HG03378 (cell line): ENCODE measurements around the gene CEACAM19.
"Not testable (repeated sequence)": the region's sequence is repeated elsewhere in the genome, so short reads cannot be mapped to it uniquely, and the experiment has no call there.

ENCODE experiments used
- ATAC-seq: cut with Tn5 transposase; IDR thresholded peaks from one replicate; pipeline ENCODE4 v1.9.1; 2021; ENCODE audit warnings: mild to moderate bottlenecking, moderate library complexity; ENCODE audit not compliant: unreplicated experiment

Gene CEACAM19

DNA sequence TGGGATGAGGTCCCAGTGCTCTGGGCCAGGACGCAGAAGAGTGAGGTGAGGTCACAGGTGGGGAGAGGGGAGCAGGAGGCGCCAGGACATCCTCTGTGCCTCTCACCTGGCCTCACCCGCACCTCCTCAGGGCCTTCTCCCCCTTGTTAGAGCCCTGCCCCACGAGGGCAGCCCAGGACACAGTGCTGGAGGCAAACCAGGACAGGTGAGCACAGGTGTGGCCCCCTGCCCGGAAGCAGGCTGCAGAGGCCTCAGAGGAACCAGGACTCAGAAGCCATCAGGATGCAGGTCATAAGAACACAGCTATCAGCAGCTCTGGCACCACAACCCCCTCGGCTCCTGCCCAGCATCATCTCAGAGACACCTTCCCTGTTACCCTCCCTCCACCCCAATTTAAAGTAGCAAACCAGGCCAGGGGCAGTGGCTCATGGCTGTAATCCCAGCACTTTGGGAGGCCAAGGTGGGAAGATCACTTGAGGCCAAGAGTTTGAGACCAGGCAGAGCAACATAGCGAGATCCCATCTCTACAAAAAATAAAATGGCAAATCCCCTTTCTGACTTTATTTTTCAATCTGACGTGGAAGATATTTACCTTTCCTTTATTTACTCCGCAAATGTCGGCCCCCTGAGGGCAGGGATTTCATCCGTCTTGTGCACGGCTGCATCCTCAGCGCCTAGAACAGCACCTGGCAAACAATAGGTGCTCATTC lies 27.4 kb downstream of the CEACAM19 start, which contains the start of gene CEACAM16:
TSS of gene CEACAM16 (plus strand) at position 660 of the 710 bp plus-strand sequence. CDS start 2,306 bp downstream, outside the sequence.
- ATAC-seq: no peak

DNA sequence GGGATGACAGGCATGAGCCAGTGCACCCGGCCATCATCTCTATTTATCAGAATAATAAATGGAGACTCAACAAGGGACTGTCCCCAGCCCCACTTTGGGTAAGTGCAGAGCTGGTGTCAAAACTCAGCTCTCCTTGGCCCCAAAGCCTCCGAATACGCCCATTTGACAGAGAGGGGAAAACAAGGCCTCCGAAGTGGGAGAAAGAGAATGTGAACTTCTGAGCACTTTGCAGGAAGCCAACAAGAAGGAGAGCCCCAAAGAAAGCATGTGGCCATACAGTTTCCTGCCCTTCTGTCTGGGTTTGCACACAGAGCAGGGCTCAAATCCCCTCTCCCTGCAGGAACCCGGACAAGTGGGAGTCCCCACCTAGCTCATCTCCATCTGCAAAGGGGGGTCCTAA lies 29.3 kb downstream of the CEACAM19 start:
- no peak for ATAC-seq

DNA sequence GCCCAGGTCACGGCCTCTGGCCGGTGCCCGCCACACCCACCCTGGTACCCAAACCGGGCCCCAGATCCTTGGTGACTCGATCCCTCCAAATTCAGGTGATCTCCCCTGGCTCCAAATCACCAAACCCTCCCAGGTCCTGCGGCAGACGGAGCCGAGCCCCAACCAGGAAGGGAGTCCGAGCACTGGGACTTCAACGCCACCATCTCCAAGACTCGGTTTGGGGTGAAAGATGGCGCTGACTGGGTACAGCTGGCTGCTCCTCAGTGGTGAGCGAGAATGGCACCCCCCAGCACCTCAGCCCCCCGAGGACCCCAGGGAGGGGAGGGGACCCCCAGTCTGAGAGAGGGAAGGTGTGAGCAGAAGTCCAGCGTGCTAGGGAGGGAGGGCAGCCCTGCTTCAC lies 29.9 kb downstream of the CEACAM19 start:
- no peak for ATAC-seq

DNA sequence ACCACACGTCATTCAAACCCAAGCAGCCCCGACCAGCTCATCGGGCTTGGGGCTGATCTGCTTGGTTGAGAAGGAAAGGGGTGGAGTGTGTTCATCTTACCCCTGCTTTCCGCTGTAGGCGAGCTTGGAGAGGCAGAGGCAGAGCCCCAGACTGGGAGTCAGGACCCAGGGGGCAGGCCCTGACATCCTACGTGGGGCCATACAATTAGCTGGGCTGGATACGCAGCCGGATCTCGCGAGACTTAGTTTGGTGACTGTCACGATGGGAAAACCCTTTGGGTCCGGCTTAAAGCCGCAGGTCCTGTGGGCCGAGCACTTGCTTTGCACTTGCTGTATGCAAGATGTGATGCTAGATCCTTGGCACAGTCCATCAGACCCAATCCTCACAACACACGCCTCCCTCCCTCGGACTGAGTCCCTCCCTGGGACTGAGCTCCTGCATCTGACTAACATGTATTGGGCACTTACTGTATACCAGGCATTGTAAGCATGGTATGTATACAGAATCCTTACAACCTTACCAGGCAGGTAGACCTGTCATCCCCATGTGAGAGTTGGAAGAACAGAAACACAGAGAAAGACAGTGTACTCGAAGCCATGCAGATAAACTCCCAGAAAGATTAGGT lies 31.4 kb downstream of the CEACAM19 start:
- ATAC-seq: no peak

DNA sequence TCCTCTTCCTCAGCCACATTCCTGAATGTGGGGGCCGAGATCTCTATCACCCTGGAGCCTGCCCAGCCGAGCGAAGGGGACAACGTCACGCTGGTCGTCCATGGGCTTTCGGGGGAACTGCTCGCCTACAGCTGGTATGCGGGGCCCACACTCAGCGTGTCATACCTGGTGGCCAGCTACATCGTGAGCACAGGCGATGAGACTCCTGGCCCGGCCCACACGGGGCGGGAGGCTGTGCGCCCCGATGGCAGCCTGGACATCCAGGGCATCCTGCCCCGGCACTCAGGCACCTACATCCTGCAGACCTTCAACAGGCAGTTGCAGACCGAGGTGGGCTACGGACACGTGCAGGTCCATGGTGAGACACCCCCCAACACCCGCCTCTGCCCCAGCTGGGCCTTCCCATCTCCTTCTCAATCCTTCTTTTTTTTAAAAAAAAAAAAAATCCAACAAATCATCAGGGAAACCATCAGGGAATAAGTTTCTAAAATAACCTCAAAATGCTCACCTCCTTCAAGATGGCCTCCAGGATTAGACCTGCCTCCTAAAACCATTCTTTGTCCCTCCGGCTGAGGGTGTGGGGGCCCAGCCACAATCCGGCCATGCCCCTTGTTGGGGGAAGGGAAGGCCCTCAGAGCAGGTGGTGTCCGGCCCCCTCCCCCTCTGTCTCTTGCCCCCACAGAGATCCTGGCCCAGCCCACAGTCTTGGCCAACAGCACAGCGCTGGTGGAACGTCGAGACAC lies 32.2 kb downstream of the CEACAM19 start:
- no peak for ATAC-seq

DNA sequence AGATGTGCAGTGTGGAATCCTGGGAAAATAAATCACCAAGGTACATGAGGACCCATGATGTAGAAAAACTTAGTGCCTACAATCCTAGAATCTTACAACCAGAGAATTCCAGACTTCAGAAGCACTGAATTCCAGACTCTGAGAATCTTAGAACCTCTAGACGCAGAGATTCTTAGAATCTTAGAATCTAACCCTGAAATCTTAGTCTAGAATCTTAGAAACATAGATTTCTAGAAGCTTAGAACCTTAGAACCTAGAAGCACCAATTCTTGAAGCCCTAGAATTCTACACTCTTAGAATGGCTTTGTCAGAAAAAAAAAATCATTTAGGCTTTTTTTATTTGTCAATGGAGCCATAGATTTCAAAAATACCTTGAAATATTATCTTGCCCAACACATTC lies 33.7 kb downstream of the CEACAM19 start:
- no peak for ATAC-seq

DNA sequence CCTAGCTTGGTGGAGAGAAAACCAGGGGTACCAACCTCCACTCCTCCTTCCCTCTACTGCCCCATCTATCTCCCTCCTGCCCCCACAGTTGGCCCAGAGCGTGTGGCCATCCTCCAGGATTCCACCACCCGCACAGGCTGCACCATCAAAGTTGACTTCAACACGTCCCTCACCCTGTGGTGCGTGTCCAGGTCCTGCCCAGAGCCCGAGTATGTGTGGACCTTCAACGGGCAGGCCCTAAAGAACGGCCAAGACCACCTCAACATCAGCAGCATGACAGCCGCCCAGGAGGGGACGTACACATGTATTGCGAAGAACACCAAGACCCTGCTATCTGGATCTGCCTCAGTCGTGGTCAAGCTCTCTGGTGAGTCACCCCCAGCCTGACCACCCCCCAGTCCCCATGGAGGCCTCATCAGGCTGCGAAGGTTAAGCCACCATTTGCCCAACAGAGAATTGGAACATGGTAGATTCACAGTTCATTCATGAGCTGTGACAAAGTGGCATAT lies 34.3 kb downstream of the CEACAM19 start:
- no peak for ATAC-seq

DNA sequence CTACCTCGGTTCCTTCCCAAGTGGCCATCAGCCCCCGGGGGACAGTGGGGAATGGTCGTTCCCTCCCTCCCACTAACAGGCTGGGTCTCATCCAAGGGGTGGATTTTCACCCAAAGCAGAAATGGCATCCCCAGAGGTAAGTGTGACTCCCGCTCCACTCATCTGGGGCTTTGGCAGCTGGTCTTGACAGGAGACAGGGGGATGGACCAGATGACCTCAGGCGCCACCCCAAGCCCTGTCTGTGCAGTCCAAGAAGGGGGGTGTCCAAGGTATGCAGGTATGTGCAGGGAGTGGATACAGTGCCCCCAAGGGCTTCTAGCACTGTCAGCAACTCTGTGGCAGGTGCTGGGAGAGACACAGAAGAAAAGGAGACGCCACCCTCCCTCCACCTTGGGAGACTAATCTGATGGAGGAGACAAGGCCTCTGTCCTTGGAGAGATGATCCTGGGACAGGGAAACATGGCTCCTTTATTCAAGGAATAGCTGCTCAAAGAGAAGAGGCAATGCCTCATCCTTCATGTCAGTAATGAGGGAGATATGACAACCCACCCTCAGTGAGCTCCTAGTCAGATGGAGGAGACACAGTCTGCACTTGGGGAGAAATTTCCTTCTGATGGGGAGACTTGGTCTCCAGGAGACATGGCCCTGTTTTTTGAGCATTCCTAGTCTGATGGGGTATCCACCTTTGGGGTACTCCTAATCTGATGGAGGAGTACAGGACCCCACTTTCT lies 35.4 kb downstream of the CEACAM19 start:
- ATAC-seq: no peak

DNA sequence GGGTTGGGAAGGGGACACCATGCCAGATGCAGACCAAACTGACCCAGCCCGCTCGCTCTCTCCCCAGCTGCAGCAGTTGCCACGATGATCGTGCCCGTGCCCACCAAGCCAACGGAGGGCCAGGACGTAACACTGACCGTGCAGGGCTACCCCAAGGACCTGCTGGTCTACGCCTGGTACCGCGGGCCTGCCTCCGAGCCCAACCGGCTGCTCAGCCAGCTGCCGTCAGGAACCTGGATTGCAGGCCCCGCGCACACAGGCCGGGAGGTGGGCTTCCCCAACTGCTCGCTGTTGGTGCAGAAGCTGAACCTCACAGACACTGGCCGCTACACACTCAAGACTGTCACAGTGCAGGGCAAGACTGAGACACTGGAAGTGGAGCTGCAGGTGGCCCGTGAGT lies 36.5 kb downstream of the CEACAM19 start:
- no peak for ATAC-seq

DNA sequence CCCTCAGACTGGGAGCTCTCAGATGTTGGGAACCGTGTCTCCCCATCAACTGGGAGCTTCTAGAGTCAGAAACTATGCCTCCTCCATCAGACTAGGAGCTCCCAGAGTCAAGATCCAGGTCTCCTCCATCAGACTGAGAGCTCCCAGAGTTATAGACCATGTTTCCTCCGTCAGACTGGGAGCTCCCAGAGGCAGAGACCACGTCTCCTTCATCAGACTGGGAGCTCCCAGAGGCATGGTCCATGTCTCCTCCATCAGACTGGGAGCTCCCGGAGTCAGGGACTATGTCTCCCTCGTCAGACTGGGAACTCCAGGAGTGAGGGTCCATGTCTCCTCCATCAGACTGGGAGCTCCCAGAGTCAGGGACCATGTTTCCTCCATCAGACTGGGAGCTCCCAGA lies 37.7 kb downstream of the CEACAM19 start:
- ATAC-seq: no peak

DNA sequence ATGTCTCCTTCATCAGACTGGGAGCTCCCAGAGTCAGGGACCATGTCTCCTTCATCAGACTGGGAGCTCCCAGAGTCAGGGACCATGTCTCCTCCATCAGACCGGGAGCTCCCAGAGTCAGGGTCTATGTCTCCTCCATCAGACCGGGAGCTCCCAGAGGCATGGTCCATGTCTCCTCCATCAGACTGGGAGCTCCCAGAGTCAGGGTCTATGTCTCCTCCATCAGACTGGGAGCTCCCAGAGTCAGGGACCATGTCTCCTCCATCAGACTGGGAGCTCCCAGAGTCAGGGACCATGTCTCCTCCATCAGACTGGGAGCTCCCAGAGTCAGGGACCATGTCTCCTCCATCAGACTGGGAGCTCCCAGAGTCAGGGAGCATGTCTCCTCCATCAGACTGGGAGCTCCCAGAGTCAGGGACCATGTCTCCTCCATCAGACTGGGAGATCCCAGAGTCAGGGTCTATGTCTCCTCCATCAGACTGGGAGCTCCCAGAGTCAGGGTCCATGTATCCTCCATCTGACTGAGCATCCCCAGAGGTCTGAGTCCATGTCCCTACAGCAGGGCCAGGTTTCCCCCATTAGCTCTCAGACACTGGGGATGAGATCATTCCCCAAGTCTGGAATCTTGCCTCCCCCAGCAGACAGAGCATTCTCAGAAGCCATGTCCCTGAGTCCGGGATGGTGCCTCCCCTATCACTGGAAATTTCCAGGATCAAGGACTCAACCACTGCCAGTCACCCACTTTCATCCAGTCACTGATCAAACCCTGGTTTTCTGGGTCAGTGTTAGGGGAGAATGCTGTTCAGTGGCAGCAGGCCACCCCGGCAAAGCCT lies 38.4 kb downstream of the CEACAM19 start:
- ATAC-seq: not testable (repeated sequence)

DNA sequence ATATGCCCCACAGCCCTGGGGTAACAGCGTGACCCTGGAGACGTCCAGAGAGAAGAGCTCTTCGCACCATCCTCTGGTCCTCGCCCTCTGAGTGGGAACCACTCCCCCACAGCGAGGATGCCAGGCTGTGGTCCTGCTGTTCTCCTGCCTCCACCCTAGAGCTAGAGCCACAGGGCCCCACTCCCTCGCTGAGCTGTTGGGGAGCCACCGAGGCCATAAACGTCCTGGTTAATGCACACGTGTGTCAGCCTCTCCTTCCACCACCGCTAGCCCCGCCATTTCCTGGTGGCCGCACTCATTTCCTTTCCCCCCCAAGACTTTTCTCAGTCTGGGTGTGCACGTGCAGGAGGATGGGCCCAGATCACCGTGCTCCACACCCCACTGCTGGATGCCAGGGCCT lies 39.2 kb downstream of the CEACAM19 start:
- ATAC-seq: no peak

DNA sequence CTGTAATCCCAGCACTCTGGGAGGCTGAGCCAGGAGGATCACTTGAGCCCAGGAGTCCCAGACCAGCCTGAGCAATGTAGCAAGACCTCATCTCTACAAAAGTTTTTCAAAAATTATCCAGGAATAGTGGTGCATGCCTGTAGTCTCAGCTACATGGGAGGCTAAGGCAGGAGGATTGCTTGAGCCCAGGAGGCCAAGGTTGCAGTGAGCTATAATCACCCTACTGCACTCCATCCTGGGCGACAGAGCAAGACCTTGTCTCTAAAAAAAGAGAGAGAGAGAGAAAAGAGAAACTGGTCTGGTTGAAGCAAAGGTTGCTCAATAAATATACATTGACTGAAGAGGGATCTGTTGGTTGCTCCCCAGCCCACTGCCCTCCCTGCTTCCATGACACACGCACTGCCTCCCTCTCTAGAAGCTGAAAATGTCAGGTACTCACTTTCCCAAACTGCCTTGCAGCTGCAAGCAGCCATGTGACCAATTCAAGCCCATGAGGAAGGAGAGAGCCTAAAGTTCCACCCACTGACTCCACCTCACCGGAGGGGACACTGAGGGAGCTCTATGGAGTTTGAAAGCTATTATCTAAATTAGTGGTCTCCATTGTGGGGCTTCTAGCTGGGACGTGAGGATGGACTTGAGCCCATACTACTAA lies 41.7 kb downstream of the CEACAM19 start:
- ATAC-seq: no peak

DNA sequence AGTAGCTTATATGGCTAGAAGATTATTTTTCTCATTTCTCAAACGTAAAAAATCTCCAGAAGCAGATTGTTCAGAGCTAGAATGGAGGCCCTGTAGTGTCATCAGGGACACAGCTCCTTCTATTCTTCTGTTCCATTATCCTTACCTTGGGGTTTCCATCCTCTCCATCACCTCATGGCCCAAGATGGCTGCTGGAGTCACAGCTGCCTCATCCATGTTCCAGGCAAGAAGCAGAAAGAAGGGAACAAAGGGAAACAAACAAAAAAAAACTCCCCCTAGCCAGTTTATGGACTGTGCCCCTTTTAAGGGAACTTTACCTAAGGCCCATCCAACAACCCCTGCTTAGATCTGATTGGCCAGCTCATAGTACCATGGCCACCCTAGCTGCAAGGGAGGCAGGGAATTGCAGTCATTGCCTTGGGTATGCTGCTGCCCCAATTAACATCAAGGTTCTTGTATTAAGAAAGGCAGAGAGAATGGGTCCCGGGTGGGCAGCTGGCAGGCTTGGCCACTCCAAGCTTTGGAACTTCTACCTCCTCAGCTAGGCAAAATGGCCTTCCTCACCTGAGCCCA lies 43.4 kb downstream of the CEACAM19 start:
- ATAC-seq: no peak

DNA sequence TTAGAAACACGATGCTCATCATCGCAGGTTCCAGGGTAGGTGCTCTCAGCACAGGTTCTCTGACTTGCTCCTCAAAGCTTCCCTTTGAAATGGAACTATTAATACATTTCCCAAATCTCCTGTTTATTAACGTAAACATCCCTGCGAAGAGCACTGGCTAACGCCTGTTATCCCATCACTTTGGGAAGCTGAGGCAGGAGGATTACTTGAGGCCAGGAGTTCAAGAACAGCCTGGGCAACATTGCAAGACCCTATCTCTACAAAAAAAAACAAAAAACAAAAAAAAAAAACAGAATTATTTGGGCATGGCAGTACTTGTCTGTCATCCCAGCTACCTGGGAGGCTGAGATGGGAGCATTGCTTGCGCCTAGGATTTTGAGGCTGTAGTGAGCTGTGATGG lies 46.3 kb downstream of the CEACAM19 start:
- ATAC-seq: no peak

DNA sequence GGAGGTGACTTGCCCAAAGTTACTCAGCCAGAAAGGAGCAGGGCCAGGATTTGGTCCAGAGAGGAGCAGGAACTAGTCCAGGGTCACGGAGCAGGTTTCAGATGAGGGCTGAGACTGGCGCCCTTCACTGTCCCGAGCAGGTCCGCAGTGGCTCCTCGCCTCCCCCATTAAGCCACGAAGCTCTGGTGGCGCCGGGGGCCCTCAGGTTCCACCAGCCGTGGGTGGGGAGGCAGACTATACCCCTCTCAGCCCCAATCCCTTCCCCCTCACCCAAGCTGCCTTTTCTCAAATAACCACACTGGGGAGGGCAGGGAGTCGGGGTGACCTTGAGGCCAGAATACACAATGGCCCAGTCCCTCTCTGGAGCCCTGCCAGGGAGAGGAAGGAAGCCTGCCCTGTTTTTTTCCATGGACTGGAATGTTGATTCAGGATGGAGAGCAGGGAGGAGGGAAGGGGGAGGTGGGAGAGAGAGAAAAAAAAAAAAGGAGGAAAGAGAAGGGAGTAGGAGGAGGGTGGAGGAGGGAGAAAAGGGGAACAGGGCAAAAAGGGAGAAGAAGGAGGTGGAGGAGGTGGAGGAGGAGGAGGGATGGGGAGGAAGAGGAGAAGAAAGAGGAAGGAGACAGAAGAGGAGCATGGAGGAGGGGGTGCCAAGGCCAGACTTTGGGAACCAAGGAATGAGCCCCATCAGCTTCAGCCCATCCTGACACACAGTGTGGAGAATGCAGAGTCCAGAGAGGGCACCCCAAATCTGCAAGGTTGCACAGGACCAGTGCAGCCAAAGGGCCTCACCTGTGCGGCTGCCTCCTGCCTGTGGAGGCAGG lies 47.4 kb downstream of the CEACAM19 start:
- ATAC-seq: no peak

DNA sequence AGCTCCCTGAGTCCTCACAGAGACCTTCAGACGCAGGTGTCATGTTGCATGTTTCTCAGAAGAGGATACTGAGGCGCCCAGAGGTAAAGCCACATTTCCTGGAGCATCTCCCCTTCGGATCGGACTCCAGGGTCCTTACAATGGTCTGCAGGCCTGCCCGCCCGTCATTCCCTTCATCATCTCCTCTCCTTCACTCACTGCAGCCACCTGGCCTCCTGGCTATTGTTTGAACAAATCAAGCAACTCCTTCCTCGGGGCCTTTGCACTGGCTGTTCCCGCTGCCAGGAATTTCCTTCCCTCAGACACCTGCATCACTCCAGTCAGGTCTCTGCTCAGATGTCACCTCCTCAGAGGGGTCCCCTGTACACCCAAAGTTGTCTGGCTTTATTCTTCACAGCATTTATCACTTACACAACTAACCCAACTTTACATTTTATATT lies 48.0 kb downstream of the CEACAM19 start:
- ATAC-seq: no peak

DNA sequence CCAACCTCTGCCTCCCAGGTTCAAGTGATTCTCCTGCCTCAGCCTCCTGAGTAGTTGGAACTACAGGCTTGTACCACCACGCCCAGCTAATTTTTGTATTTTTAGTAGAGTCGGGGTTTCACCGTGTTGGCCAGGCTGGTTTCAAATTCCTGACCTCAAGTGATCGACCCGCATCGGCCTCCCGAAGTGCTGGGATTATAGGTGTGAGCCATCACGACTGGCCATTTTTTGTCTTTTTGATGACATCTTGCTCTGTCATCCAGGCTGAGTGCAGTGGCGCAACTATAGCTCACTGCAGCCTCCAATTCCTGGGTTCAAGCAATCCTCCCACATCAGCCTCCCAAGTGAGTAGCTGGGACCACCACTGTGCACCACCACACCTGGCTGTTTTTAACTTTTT lies 49.1 kb downstream of the CEACAM19 start:
- not testable (repeated sequence) for ATAC-seq
